HG03108 (cell line): Measurements from ENCODE around the gene PSPN.

Source experiments
- ATAC-seq: cut with Tn5 transposase; IDR thresholded peaks from one replicate; pipeline ENCODE4 v1.9.1; 2021; ENCODE audit warnings: moderate library complexity; ENCODE audit not compliant: unreplicated experiment

The PSPN gene

GRCh38 chr19:6333439-6333838 is 42.3 kb downstream of the PSPN start, which contains the start of gene ACER1:
Gene ACER1 (minus strand): TSS chr19:6333612. CDS start chr19:6333551, 61 bp downstream.
- no peak for ATAC-seq

- no peak for ATAC-seq
These were observed 48.9 kb downstream of the PSPN start for GRCh38 chr19:6326815-6327214.

GRCh38 chr19:6325614-6326013 is 50.1 kb downstream of the PSPN start:
- ATAC-seq: no peak
